Measurements from ENCODE around the gene WDR36. TPM values are rescaled to one million over a fixed set of nuclear protein-coding genes. Genes with fewer than 3 reads are reported as not detected.
A peak's percentile ranks its signal among the peaks of the same experiment; 100 is the strongest.
"Not testable (repeated sequence)": the region's sequence is repeated elsewhere in the genome, so short reads cannot be mapped to it uniquely, and the experiment has no call there.

The WDR36 gene
- total and polyA plus RNA-seq, 8 donors: 4.0 to 50.7 (median 7.0) TPM

GRCh38 chr5:111138096-111138495, 45.9 kb downstream of the WDR36 start:
- WGBS, 5 donors: 42 to 88% (median 61%) methylated on average over 2 of the region's 2 CpGs
- intact Hi-C loops (cut with DNase I; ENCODE audit: low total_unique reads): no loop called here
- TF ChIP-seq POLR2A (IDR thresholded peaks at IDR 0.05) (no peak), EP300 (IDR thresholded peaks at IDR 0.05) (no peak), POLR2AphosphoS5 (IDR thresholded peaks at IDR 0.05) (no peak), CTCF (IDR thresholded peaks at IDR 0.05) (no peak)
- Histone ChIP-seq H3K4me1 (no peaks in the 10 kb centered on the region), H3K9me3 (no peaks in the 10 kb centered on the region), H3K27me3 (no peaks in the 10 kb centered on the region), H3K36me3 (no peaks in the 10 kb centered on the region), H3K4me3 (no peak overlapping the region), H3K27ac (no peak overlapping the region)
- no peak for DNase-seq

- H3K27ac ChIP-seq; H3K27me3 ChIP-seq; H3K9me3 ChIP-seq; H3K4me3 ChIP-seq; intact Hi-C loops (cut with DNase I; ENCODE audit: low total_unique reads); DNase-seq; H3K4me1 ChIP-seq; H3K36me3 ChIP-seq: not testable (repeated sequence)
- 81 to 86% (median 86%) methylated on average over 1 of the region's 1 CpG for WGBS, 5 donors
Observed at GRCh38 chr5:111141471-111141870, 49.3 kb downstream of the WDR36 start.

- intact Hi-C loops (cut with DNase I; ENCODE audit: low total_unique reads): no loop called here
- H3K36me3 ChIP-seq: no peaks in the 10 kb centered on the region
- no peaks in the 10 kb centered on the region for H3K9me3 ChIP-seq
- H3K27ac ChIP-seq: no peak overlapping the region
- TF ChIP-seq EP300 (IDR thresholded peaks at IDR 0.05) (no peak), CTCF (IDR thresholded peaks at IDR 0.05) (no peak), POLR2A (IDR thresholded peaks at IDR 0.05) (no peak), POLR2AphosphoS5 (IDR thresholded peaks at IDR 0.05) (no peak)
- DNase-seq: no peak
- H3K27me3 ChIP-seq: no peaks in the 10 kb centered on the region
- whole genome bisulfite sequencing, 5 donors: 80 to 87% (median 82%) methylated on average over 4 of the region's 4 CpGs
- no peaks in the 10 kb centered on the region for H3K4me1 ChIP-seq
- H3K4me3 ChIP-seq: no peak overlapping the region
Observed at GRCh38 chr5:111142932-111143331, 50.8 kb downstream of the WDR36 start.

- no peak for TF ChIP-seq EP300 (IDR thresholded peaks at IDR 0.05)
- no peak for TF ChIP-seq CTCF (IDR thresholded peaks at IDR 0.05)
- WGBS, 5 donors: 56 to 70% (median 57%) methylated on average over 5 of the region's 5 CpGs
- H3K4me3 ChIP-seq: no peak overlapping the region
- no peaks in the 10 kb centered on the region for H3K4me1 ChIP-seq
- no peaks in the 10 kb centered on the region for H3K27me3 ChIP-seq
- H3K36me3 ChIP-seq: no peaks in the 10 kb centered on the region
- intact Hi-C loops (cut with DNase I; ENCODE audit: low total_unique reads): no loop called here
- no peaks in the 10 kb centered on the region for H3K9me3 ChIP-seq
- peak in 1 of 2 donors; percentile 78 for DNase-seq
- H3K27ac ChIP-seq: no peak overlapping the region
Observed at GRCh38 chr5:111143910-111144309, 51.8 kb downstream of the WDR36 start.

- Histone ChIP-seq H3K4me1 (no peaks in the 10 kb centered on the region), H3K27me3 (no peaks in the 10 kb centered on the region), H3K27ac (no peak overlapping the region), H3K4me3 (no peak overlapping the region), H3K9me3 (no peaks in the 10 kb centered on the region), H3K36me3 (no peaks in the 10 kb centered on the region)
- 59 to 74% (median 68%) methylated on average over 1 of the region's 1 CpG for WGBS, 5 donors
- no peak for DNase-seq
- TF ChIP-seq POLR2A (IDR thresholded peaks at IDR 0.05): no peak
- no peak for TF ChIP-seq CTCF (IDR thresholded peaks at IDR 0.05)
- no peak for TF ChIP-seq EP300 (IDR thresholded peaks at IDR 0.05)
- no peak for TF ChIP-seq POLR2AphosphoS5 (IDR thresholded peaks at IDR 0.05)
- intact Hi-C loops (cut with DNase I; ENCODE audit: low total_unique reads): no loop called here
Observed at GRCh38 chr5:111144352-111144930, 52.3 kb downstream of the WDR36 start.

Data from stomach (tissue), 9 donors.